ENCODE data around the gene SLC43A3.

Gene SLC43A3

GRCh38 chr11:57429946-57430345, 3.0 kb upstream of the SLC43A3 start:
- no peak for TF ChIP-seq CTCF (IDR thresholded peaks at IDR 0.05; ENCODE audit: low read depth, low read length)
- no peak for DNase-seq (ENCODE audit: low read depth, low spot score)
- H3K4me3 ChIP-seq (ENCODE audit: low read depth, low read length) = no peak overlapping the region
- in situ Hi-C loops (cut with HindIII; ENCODE audit: low sequenced_read_pairs) = no loop called here

- no peak for TF ChIP-seq CTCF (IDR thresholded peaks at IDR 0.05; ENCODE audit: low read depth, low read length)
- DNase-seq (ENCODE audit: low read depth, low spot score) = no peak
- in situ Hi-C loops (cut with HindIII; ENCODE audit: low sequenced_read_pairs) = no loop called here
- no peak overlapping the region for H3K4me3 ChIP-seq (ENCODE audit: low read depth, low read length)
These were observed 1.7 kb upstream of the SLC43A3 start for GRCh38 chr11:57428643-57429042.

GRCh38 chr11:57427727-57428082, 784 bp upstream of the SLC43A3 start:
- no peak for TF ChIP-seq CTCF (IDR thresholded peaks at IDR 0.05; ENCODE audit: low read depth, low read length)
- DNase-seq (ENCODE audit: low read depth, low spot score) = no peak
- in situ Hi-C loops (cut with HindIII; ENCODE audit: low sequenced_read_pairs) = no loop called here
- H3K4me3 ChIP-seq (ENCODE audit: low read depth, low read length) = no peak overlapping the region

- no peak for DNase-seq (ENCODE audit: low read depth, low spot score)
- in situ Hi-C loops (cut with HindIII; ENCODE audit: low sequenced_read_pairs) = no loop called here
These were observed 437 bp downstream of the SLC43A3 start for GRCh38 chr11:57426439-57426928.

GRCh38 chr11:57425565-57426438, 1.1 kb downstream of the SLC43A3 start:
- DNase-seq (ENCODE audit: low read depth, low spot score) = no peak
- no peak for TF ChIP-seq CTCF (IDR thresholded peaks at IDR 0.05; ENCODE audit: low read depth, low read length)
- no peak overlapping the region for H3K4me3 ChIP-seq (ENCODE audit: low read depth, low read length)
- in situ Hi-C loops (cut with HindIII; ENCODE audit: low sequenced_read_pairs) = no loop called here

More at GRCh38 chr11:57426439-57426928, 437 bp downstream of the SLC43A3 start:
- no peak for TF ChIP-seq CTCF (IDR thresholded peaks at IDR 0.05; ENCODE audit: low read depth, low read length)
- peak overlapping the region; percentile 45 for H3K4me3 ChIP-seq (ENCODE audit: low read depth, low read length)

- in situ Hi-C loops (cut with HindIII; ENCODE audit: low sequenced_read_pairs) = no loop called here
- no peak for TF ChIP-seq CTCF (IDR thresholded peaks at IDR 0.05; ENCODE audit: low read depth, low read length)
- DNase-seq (ENCODE audit: low read depth, low spot score) = peak; percentile 88
- H3K4me3 ChIP-seq (ENCODE audit: low read depth, low read length) = no peak overlapping the region
These were observed 1.9 kb downstream of the SLC43A3 start for GRCh38 chr11:57424792-57425564.

All from astrocyte of the spinal cord (primary cell).